ENCODE measurements around the gene TGFB1I1. TPM values are rescaled to one million over a fixed set of nuclear protein-coding genes. Genes with fewer than 3 reads are reported as not detected.

TGFB1I1 gene
- total and polyA plus RNA-seq, 2 of the 13 experiments (the other 11 are each of a cell fraction or from before 2014, with no cell fraction given) = 0.80 to 2.9 TPM

- TF ChIP-seq, protein P1, sequence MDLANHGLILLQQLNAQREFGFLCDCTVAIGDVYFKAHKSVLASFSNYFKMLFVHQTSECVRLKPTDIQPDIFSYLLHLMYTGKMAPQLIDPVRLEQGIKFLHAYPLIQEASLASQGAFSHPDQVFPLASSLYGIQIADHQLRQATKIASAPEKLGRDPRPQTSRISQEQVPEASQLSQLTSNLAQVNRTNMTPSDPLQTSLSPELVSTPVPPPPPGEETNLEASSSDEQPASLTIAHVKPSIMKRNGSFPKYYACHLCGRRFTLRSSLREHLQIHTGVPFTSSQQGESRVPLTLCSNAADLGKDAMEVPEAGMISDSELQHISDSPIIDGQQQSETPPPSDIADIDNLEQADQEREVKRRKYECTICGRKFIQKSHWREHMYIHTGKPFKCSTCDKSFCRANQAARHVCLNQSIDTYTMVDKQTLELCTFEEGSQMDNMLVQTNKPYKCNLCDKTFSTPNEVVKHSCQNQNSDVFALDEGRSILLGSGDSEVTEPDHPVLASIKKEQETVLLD (CRISPR knock-in tag; IDR thresholded peaks at IDR 0.05; ENCODE audit: low read depth) = no peak
- TF ChIP-seq ZNF343 (CRISPR knock-in tag; IDR thresholded peaks at IDR 0.05) (no peak), SIN3A (IDR thresholded peaks at IDR 0.05; ENCODE audit: borderline replicate concordance, low read depth, low read length) (peak; percentile 33; the same call in 1 of the 2 replicates), ZNF567 (CRISPR knock-in tag; IDR thresholded peaks at IDR 0.05; ENCODE audit: borderline replicate concordance) (0 out of 2 replicates have a peak, but pooled peaks have one; percentile 2), ZNF850 (CRISPR knock-in tag; conservative IDR thresholded peaks at IDR 0.05) (no peak), EED (CRISPR knock-in tag; IDR thresholded peaks at IDR 0.05) (peak; percentile 84; the same call in 1 of the 2 replicates), KDM5B (CRISPR knock-in tag; IDR thresholded peaks at IDR 0.05; ENCODE audit: borderline replicate concordance) (no peak), HOXD1 (CRISPR knock-in tag; IDR thresholded peaks at IDR 0.05) (no peak), ZNF558 (CRISPR knock-in tag; IDR thresholded peaks at IDR 0.05; ENCODE audit: borderline replicate concordance) (0 out of 2 replicates have a peak, but pooled peaks have one; percentile 20), HMGA1 (CRISPR knock-in tag; conservative IDR thresholded peaks at IDR 0.05) (no peak), ZNF331 (CRISPR knock-in tag; IDR thresholded peaks at IDR 0.05) (no peak), ZNF607 (CRISPR knock-in tag; IDR thresholded peaks at IDR 0.05; ENCODE audit: borderline replicate concordance) (no peak), PCBP1 (IDR thresholded peaks at IDR 0.05; ENCODE audit: borderline replicate concordance, low read depth, low read length) (peak; percentile 88; the same call in 1 of the 2 replicates), NFAT5 (CRISPR knock-in tag; IDR thresholded peaks at IDR 0.05) (no peak), ZNF136 (CRISPR knock-in tag; IDR thresholded peaks at IDR 0.05; ENCODE audit: low read depth) (no peak), CEBPG (CRISPR knock-in tag; IDR thresholded peaks at IDR 0.05) (no peak), BHLHE40 (IDR thresholded peaks at IDR 0.05; ENCODE audit: low read length) (no peak), ZNF781 (CRISPR knock-in tag; IDR thresholded peaks at IDR 0.05; ENCODE audit: borderline replicate concordance, not compliant biosample characterization) (no peak), ZNF589 (CRISPR knock-in tag; conservative IDR thresholded peaks at IDR 0.05) (no peak), TARDBP (CRISPR knock-in tag; IDR thresholded peaks at IDR 0.05) (peak; percentile 19; the same call in 1 of the 2 replicates), SNRNP70 (IDR thresholded peaks at IDR 0.05; ENCODE audit: low read depth, low read length) (no peak), CBX5 (CRISPR knock-in tag; IDR thresholded peaks at IDR 0.05; ENCODE audit: borderline replicate concordance) (no peak), POLR2AphosphoS5 (IDR thresholded peaks at IDR 0.05; ENCODE audit: low read depth, low read length) (peak; percentile 63), MED8 (CRISPR knock-in tag; IDR thresholded peaks at IDR 0.05; ENCODE audit: insufficient replicate concordance) (no peak)
These were observed 4.6 kb downstream of the TGFB1I1 start (continued) for GRCh38 chr16:31476303-31477219.
